OCI-LY7 (cell line): ENCODE measurements around the gene C2orf49.

Experiments used
- CTCF ChIP-seq: fragments of 200-600 bp; sonication (generic); conservative IDR thresholded peaks from 2 replicates; pipeline ENCODE4 v1.5.1; 2014; ENCODE audit warnings: mild to moderate bottlenecking, antibody characterized with exemption, low read length, moderate library complexity, mixed read lengths
- EZH2phosphoT487 ChIP-seq: fragments of 200-600 bp; sonication (generic); IDR thresholded peaks from 2 replicates; pipeline ENCODE4 v1.6.1; 2018; ENCODE audit warnings: low read depth, borderline replicate concordance, mild to moderate bottlenecking, mixed run types, antibody characterized with exemption, low read length, moderate library complexity, mixed read lengths

GRCh38 chr2:105324101-105324500, 13.2 kb upstream of the C2orf49 start:
- TF ChIP-seq CTCF, result no peak
- no peak for TF ChIP-seq EZH2phosphoT487
